ENCODE measurements around the gene ENOPH1.

The ENOPH1 gene

DNA sequence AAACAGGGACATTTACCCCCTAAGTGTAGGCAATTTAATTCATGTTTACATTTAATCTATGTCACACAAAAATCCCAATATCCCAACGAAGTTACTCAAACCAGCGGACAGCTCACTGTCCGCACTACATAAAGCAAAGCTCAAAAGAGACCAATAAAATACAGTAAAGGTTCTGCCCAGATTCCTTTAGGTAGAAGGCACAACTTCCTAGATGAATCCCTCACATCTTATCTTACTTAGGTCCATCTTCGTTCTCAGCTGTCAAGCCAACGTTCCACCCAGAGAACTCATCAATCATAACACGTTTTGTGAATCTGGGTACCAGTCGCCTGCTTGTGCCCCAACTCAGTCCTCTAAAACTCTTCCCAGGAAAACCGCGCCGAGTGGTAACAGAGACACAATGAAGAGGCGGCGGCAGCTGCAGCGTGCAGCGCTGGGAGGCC lies 1.8 kb upstream of the ENOPH1 start:
- Histone ChIP-seq H3K9me3 (ENCODE audit: insufficient read depth, low read depth, low read length) (no peaks in the 10 kb centered on the region), H3K79me2 (ENCODE audit: insufficient read depth, low read length) (peaks cover 98% of the 10 kb centered on the region), H3K4me3 (ENCODE audit: low read length, poor library complexity, severe bottlenecking) (peak overlapping the region; percentile 98), H3K4me2 (ENCODE audit: low read depth, low read length, poor library complexity, severe bottlenecking) (peak overlapping the region; percentile 98), H3K9me2 (replicated peaks; ENCODE audit: low read depth, low read length) (no peaks in the 10 kb centered on the region), H3F3A (ENCODE audit: low read depth) (peaks cover 15% of the 10 kb centered on the region; the same call in 1 of the 2 replicates), H3K9ac (ENCODE audit: low read depth, low read length, poor library complexity, severe bottlenecking) (peak overlapping the region; percentile 100), H3K36me3 (ENCODE audit: insufficient read depth, low read length) (peaks cover 49% of the 10 kb centered on the region), H3K4me1 (ENCODE audit: insufficient read depth, low read length, poor library complexity, severe bottlenecking) (peaks cover 53% of the 10 kb centered on the region), H3K27me3 (ENCODE audit: insufficient read depth, low read length, poor library complexity, severe bottlenecking) (peaks cover 6% of the 10 kb centered on the region), H2AFZ (ENCODE audit: low read length) (no peak overlapping the region), H4K20me1 (ENCODE audit: insufficient read depth, low read length, poor library complexity, severe bottlenecking) (peaks cover 81% of the 10 kb centered on the region)
- TF ChIP-seq, protein P1, sequence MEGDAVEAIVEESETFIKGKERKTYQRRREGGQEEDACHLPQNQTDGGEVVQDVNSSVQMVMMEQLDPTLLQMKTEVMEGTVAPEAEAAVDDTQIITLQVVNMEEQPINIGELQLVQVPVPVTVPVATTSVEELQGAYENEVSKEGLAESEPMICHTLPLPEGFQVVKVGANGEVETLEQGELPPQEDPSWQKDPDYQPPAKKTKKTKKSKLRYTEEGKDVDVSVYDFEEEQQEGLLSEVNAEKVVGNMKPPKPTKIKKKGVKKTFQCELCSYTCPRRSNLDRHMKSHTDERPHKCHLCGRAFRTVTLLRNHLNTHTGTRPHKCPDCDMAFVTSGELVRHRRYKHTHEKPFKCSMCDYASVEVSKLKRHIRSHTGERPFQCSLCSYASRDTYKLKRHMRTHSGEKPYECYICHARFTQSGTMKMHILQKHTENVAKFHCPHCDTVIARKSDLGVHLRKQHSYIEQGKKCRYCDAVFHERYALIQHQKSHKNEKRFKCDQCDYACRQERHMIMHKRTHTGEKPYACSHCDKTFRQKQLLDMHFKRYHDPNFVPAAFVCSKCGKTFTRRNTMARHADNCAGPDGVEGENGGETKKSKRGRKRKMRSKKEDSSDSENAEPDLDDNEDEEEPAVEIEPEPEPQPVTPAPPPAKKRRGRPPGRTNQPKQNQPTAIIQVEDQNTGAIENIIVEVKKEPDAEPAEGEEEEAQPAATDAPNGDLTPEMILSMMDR (conservative IDR thresholded peaks at IDR 0.05; ENCODE audit: low read length), result no peak
- TF ChIP-seq EZH2phosphoT487 (IDR thresholded peaks at IDR 0.05; ENCODE audit: borderline replicate concordance), result no peak

DNA sequence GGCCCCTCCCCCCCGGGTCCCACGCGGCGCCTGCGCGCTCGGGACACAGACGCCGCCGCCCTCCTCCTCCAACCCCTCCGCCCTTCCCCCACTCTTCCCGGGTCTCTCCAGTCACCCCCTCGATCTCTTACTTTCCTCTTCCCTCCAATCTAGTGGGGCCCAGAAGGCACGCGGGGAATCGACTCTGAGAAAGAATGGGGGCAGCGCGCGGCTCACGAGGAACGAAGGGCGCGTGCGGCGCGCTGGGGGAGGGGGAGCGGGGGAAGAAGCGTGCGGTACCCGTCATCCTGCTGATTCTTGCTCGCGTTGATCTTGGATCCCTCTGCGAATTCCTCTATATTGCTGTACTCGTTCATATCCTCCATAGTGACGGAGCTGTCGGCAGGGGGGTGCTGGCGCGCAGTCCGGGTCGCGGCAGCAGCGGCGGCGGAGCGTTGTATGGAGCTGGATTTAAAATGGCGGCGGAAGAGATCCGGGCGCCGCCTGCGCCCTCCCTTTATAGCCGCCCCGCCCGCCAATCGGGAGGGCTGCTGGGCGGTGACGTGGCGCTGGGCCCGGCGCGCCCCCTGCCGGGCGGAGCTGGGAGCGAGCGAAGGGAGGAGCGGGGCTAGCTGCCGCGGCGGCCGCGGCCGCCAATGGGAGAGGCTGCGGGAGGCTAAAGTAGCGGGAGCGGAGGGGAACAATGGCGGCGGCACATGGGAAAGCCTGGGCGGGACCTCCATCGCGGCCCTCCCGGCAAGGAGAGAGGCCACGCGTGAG lies 1.2 kb upstream of the ENOPH1 start:
- peaks cover 98% of the 10 kb centered on the region for H3K79me2 ChIP-seq (ENCODE audit: insufficient read depth, low read length)
- peaks cover 81% of the 10 kb centered on the region for H4K20me1 ChIP-seq (ENCODE audit: insufficient read depth, low read length, poor library complexity, severe bottlenecking)
- H2AFZ ChIP-seq (ENCODE audit: low read length), result peak overlapping the region; percentile 66; the same call in 1 of the 2 replicates

DNA sequence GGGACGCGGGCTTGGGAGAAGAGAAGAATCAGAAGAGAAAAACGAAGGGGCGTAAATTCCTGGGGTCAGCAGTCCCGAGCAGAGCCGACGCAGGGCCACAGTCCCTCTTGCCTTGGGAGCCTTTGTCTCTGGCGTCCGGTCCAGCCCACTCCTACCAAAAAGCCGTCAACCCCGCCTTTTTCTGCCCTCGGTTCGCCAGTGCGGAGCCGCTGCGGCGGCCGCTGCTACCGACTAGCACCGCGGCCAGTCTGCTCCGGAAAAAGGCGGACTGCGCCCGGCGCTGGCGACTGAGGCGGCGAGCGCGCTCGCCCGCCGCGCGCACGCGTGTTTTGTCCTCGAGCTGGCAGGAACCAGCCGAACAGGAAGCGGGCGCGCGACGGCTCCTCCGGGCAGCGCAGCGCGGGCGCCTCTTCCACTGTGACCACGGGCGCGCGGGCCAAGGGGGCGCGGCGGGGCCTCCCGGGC lies 630 bp upstream of the ENOPH1 start:
- peak overlapping the region; percentile 98 for H3K4me3 ChIP-seq (ENCODE audit: low read length, poor library complexity, severe bottlenecking)
- peaks cover 37% of the 10 kb centered on the region for H3K36me3 ChIP-seq (ENCODE audit: insufficient read depth, low read length)
- H3K79me2 ChIP-seq (ENCODE audit: insufficient read depth, low read length), result peaks cover 98% of the 10 kb centered on the region
- H3K4me1 ChIP-seq (ENCODE audit: insufficient read depth, low read length, poor library complexity, severe bottlenecking), result peaks cover 60% of the 10 kb centered on the region
- no peaks in the 10 kb centered on the region for H3K9me3 ChIP-seq (ENCODE audit: insufficient read depth, low read depth, low read length)
- peak overlapping the region; percentile 69 for H3K4me2 ChIP-seq (ENCODE audit: low read depth, low read length, poor library complexity, severe bottlenecking)
- H3K27me3 ChIP-seq (ENCODE audit: insufficient read depth, low read length, poor library complexity, severe bottlenecking), result peaks cover 6% of the 10 kb centered on the region
- H3F3A ChIP-seq (ENCODE audit: low read depth), result peaks cover 8% of the 10 kb centered on the region; the same call in 1 of the 2 replicates
- peak overlapping the region; percentile 100 for H3K9ac ChIP-seq (ENCODE audit: low read depth, low read length, poor library complexity, severe bottlenecking)
- peaks cover 77% of the 10 kb centered on the region for H4K20me1 ChIP-seq (ENCODE audit: insufficient read depth, low read length, poor library complexity, severe bottlenecking)
- no peaks in the 10 kb centered on the region for H3K9me2 ChIP-seq (replicated peaks; ENCODE audit: low read depth, low read length)
- H2AFZ ChIP-seq (ENCODE audit: low read length), result peak overlapping the region; percentile 66; the same call in 1 of the 2 replicates
- no peak for TF ChIP-seq EZH2phosphoT487 (IDR thresholded peaks at IDR 0.05; ENCODE audit: borderline replicate concordance)
- TF ChIP-seq, protein P1 (conservative IDR thresholded peaks at IDR 0.05; ENCODE audit: low read length), result no peak

More for the DNA sequence above, 1.2 kb upstream of the ENOPH1 start:
- H3K4me2 ChIP-seq (ENCODE audit: low read depth, low read length, poor library complexity, severe bottlenecking), result peak overlapping the region; percentile 98
- H3K4me1 ChIP-seq (ENCODE audit: insufficient read depth, low read length, poor library complexity, severe bottlenecking), result peaks cover 59% of the 10 kb centered on the region
- H3K9ac ChIP-seq (ENCODE audit: low read depth, low read length, poor library complexity, severe bottlenecking), result peak overlapping the region; percentile 100
- H3K27me3 ChIP-seq (ENCODE audit: insufficient read depth, low read length, poor library complexity, severe bottlenecking), result peaks cover 6% of the 10 kb centered on the region
- H3K9me2 ChIP-seq (replicated peaks; ENCODE audit: low read depth, low read length), result no peaks in the 10 kb centered on the region
- H3K4me3 ChIP-seq (ENCODE audit: low read length, poor library complexity, severe bottlenecking), result peak overlapping the region; percentile 98
- peaks cover 11% of the 10 kb centered on the region; the same call in 1 of the 2 replicates for H3F3A ChIP-seq (ENCODE audit: low read depth)
- H3K36me3 ChIP-seq (ENCODE audit: insufficient read depth, low read length), result peaks cover 43% of the 10 kb centered on the region
- H3K9me3 ChIP-seq (ENCODE audit: insufficient read depth, low read depth, low read length), result no peaks in the 10 kb centered on the region
- TF ChIP-seq, protein P1 (conservative IDR thresholded peaks at IDR 0.05; ENCODE audit: low read length), result peak; percentile 75
- TF ChIP-seq EZH2phosphoT487 (IDR thresholded peaks at IDR 0.05; ENCODE audit: borderline replicate concordance), result no peak

Data from Loucy (cell line).